IMR-90 (cell line): ENCODE results near the gene MRPL58. TPM values are rescaled to one million over a fixed set of nuclear protein-coding genes. Genes with fewer than 3 reads are reported as not detected.

Source experiments
- ATAC-seq: fragments of 200-7000 bp; cut with Tn5 transposase; 2 replicates; pipeline ENCODE4 v1.9.1; 2020; ENCODE audit warnings: low read depth, mild to moderate bottlenecking, moderate library complexity
- BruUV-seq: library from RNA; stranded (reverse); fragments of 400-500 nt; replicated peaks from 2 replicates; lab custom pipeline; 2021; lab: Mats Ljungman, UMichigan
- CTCF ChIA-PET: fragments of 300-600 bp; formaldehyde crosslinking; extraction: SDS; loops from one replicate; lab custom pipeline; 2021; ENCODE audit warnings: antibody characterized with exemption; lab: Yijun Ruan, JAX
- POLR2A ChIA-PET: fragments of 300-600 bp; sonication (Branson Sonifier 250); formaldehyde crosslinking; loops from one replicate; lab custom pipeline; 2022; ENCODE audit warnings: antibody characterized with exemption; ENCODE audit not compliant: unreplicated experiment; lab: Charles Lee
- DNase-seq: peaks from one replicate; pipeline ENCODE4 v3.0.0; 2013
- H2AFZ ChIP-seq: replicated peaks from 2 replicates; pipeline ENCODE3; 2013; ENCODE audit warnings: low read length, mild to moderate bottlenecking; ENCODE audit not compliant: poor library complexity
- H2AK5ac ChIP-seq: 2 replicates; pipeline ENCODE4 v1.6.1; 2013; ENCODE audit warnings: low read depth, low read length, inconsistent platforms
- H2AK9ac ChIP-seq: replicated peaks from 2 replicates; pipeline ENCODE3; 2013; ENCODE audit warnings: mild to moderate bottlenecking, low read depth, low read length, moderate library complexity; ENCODE audit not compliant: poor library complexity
- H2BK120ac ChIP-seq: 2 replicates; pipeline ENCODE4 v1.6.1; 2013; ENCODE audit warnings: low read depth, low read length, inconsistent platforms
- H2BK15ac ChIP-seq: 3 replicates; pipeline ENCODE4 v1.6.1; 2013; ENCODE audit warnings: low read depth, low read length, inconsistent platforms
- H2BK20ac ChIP-seq: 2 replicates; pipeline ENCODE4 v1.6.1; 2013; ENCODE audit warnings: low read depth, mild to moderate bottlenecking, inconsistent platforms, low read length, moderate library complexity
- H2BK5ac ChIP-seq: 2 replicates; pipeline ENCODE4 v1.6.1; 2013; ENCODE audit warnings: mild to moderate bottlenecking, low read depth, low read length, inconsistent platforms; ENCODE audit not compliant: poor library complexity, severe bottlenecking
- H3K14ac ChIP-seq: replicated peaks from 2 replicates; pipeline ENCODE4 v1.6.1; 2013; ENCODE audit warnings: low read depth, low read length, inconsistent platforms
- H3K18ac ChIP-seq: 2 replicates; pipeline ENCODE4 v1.6.1; 2013; ENCODE audit warnings: low read depth, low read length, control low read depth
- H3K23ac ChIP-seq: 2 replicates; pipeline ENCODE4 v1.6.1; 2013; ENCODE audit warnings: low read depth, low read length, inconsistent platforms
- H3K27ac ChIP-seq: 2 replicates; pipeline ENCODE4 v1.5.1; 2013; ENCODE audit warnings: mild to moderate bottlenecking, control low read depth, low read length; ENCODE audit not compliant: insufficient read depth
- H3K27me3 ChIP-seq: 2 replicates; pipeline ENCODE4 v1.6.1; 2013; ENCODE audit warnings: low read length; ENCODE audit not compliant: control insufficient read depth, insufficient read depth
- H3K36me3 ChIP-seq: 2 replicates; pipeline ENCODE4 v1.6.1; 2013; ENCODE audit warnings: low read length, mixed read lengths; ENCODE audit not compliant: control insufficient read depth, insufficient read depth
- H3K4ac ChIP-seq: 2 replicates; pipeline ENCODE4 v1.6.1; 2013; ENCODE audit warnings: low read depth, low read length, inconsistent platforms
- H3K4me1 ChIP-seq: 2 replicates; pipeline ENCODE4 v1.6.1; 2013; ENCODE audit warnings: low read length, mixed read lengths; ENCODE audit not compliant: control insufficient read depth, insufficient read depth
- H3K4me2 ChIP-seq: 2 replicates; pipeline ENCODE4 v1.6.1; 2013; ENCODE audit warnings: low read depth, mild to moderate bottlenecking, control low read depth, low read length, moderate library complexity
- H3K4me3 ChIP-seq: 2 replicates; pipeline ENCODE4 v1.5.1; 2013; ENCODE audit warnings: low read depth, mild to moderate bottlenecking, control low read depth, low read length, moderate library complexity; ENCODE audit not compliant: insufficient read depth
- H3K56ac ChIP-seq: 2 replicates; pipeline ENCODE4 v1.6.1; 2013; ENCODE audit warnings: low read length, inconsistent platforms; ENCODE audit not compliant: insufficient read depth; ENCODE audit errors: extremely low read depth
- H3K79me1 ChIP-seq, 2 experiments: 2 replicates each; pipeline ENCODE4 v1.6.1; 2013; ENCODE audit warnings: low read length in 2 of 2, inconsistent platforms in 1 of 2, low read depth in 1 of 2
- H3K9ac ChIP-seq: 2 replicates; pipeline ENCODE4 v1.6.1; 2013; ENCODE audit warnings: low read depth, low read length, control low read depth
- H3K9me1 ChIP-seq: 2 replicates; pipeline ENCODE4 v1.6.1; 2013; ENCODE audit warnings: low read length, inconsistent platforms; ENCODE audit not compliant: insufficient read depth
- H3K9me3 ChIP-seq: 2 replicates; pipeline ENCODE4 v1.6.1; 2013; ENCODE audit warnings: low read length; ENCODE audit not compliant: control insufficient read depth, insufficient read depth
- H4K20me1 ChIP-seq: 2 replicates; pipeline ENCODE4 v1.6.1; 2013; ENCODE audit warnings: low read length, inconsistent platforms; ENCODE audit not compliant: insufficient read depth
- H4K5ac ChIP-seq: 2 replicates; pipeline ENCODE4 v1.6.1; 2013; ENCODE audit warnings: mild to moderate bottlenecking, low read depth, low read length, control low read depth
- H4K8ac ChIP-seq, 2 experiments: 2 replicates each; pipeline ENCODE4 v1.6.1; 2013; ENCODE audit warnings: low read depth in 2 of 2, low read length in 2 of 2, control low read depth in 1 of 2, inconsistent platforms in 1 of 2
- H4K91ac ChIP-seq: 2 replicates; pipeline ENCODE4 v1.6.1; 2013; ENCODE audit warnings: low read depth, low read length, inconsistent platforms; ENCODE audit not compliant: insufficient read depth
- BHLHE40 ChIP-seq: fragments of 150-350 bp; IDR thresholded peaks from 2 replicates; pipeline ENCODE4 v1.6.1; 2016; ENCODE audit warnings: mild to moderate bottlenecking, low read depth, low read length
- CEBPB ChIP-seq: IDR thresholded peaks from 2 replicates; pipeline ENCODE4 v1.6.1; 2012; ENCODE audit warnings: low read depth, low read length, improper control_type of control experiment
- CHD1 ChIP-seq: IDR thresholded peaks from 2 replicates; pipeline ENCODE4 v1.6.1; 2012; ENCODE audit warnings: low read depth, low read length, improper control_type of control experiment
- FOS ChIP-seq: fragments of 150-350 bp; IDR thresholded peaks from 2 replicates; pipeline ENCODE4 v1.6.1; 2016; ENCODE audit warnings: low read depth, low read length
- MAFK ChIP-seq: IDR thresholded peaks from 2 replicates; pipeline ENCODE4 v1.6.1; 2012; ENCODE audit warnings: low read depth, low read length, improper control_type of control experiment
- MAZ ChIP-seq: IDR thresholded peaks from 2 replicates; pipeline ENCODE4 v1.6.1; 2012; ENCODE audit warnings: low read depth, mild to moderate bottlenecking, low read length, improper control_type of control experiment, moderate library complexity, borderline replicate concordance
- MXI1 ChIP-seq: IDR thresholded peaks from 2 replicates; pipeline ENCODE4 v1.6.1; 2012; ENCODE audit warnings: low read depth, mild to moderate bottlenecking, low read length, moderate library complexity, borderline replicate concordance
- NFE2L2 ChIP-seq: fragments of 150-350 bp; IDR thresholded peaks from 2 replicates; pipeline ENCODE4 v1.6.1; 2016; ENCODE audit warnings: low read depth, mild to moderate bottlenecking, low read length
- RAD21 ChIP-seq: IDR thresholded peaks from 2 replicates; pipeline ENCODE4 v1.6.1; 2012; ENCODE audit warnings: low read length, improper control_type of control experiment
- RCOR1 ChIP-seq: IDR thresholded peaks from 2 replicates; pipeline ENCODE4 v1.6.1; 2012; ENCODE audit warnings: mild to moderate bottlenecking, low read length, improper control_type of control experiment; ENCODE audit not compliant: insufficient replicate concordance
- RFX5 ChIP-seq: IDR thresholded peaks from 2 replicates; pipeline ENCODE4 v1.8.0; 2012; ENCODE audit warnings: low read depth, mild to moderate bottlenecking, low read length, moderate library complexity
- WGBS, 2 experiments: methylation state at CpG; one replicate each; pipeline versions ENCODE4 v1.1.5 to v1.1.7; 2013; ENCODE audit warnings: missing lambda C conversion rate in 2 of 2; ENCODE audit not compliant: insufficient read length in 1 of 2; ENCODE audit errors: extremely low coverage in 2 of 2; 5-methylcytosine and 5-hydroxymethylcytosine counted together
- dilution Hi-C: fragments of 300-500 bp; cut with HindIII; formaldehyde crosslinking; loops from one replicate; pipeline ENCODE4 v1.14.3; 2018; ENCODE audit warnings: low sequenced_read_pairs; ENCODE audit not compliant: unreplicated experiment
- in situ Hi-C: fragments of 300-500 bp; cut with MboI; formaldehyde crosslinking; loops from 3 replicates; pipeline ENCODE4 v1.14.3; 2019; ENCODE audit warnings: low sequenced_read_pairs, inconsistent platforms, mixed read lengths
- intact Hi-C: fragments of 100-400 bp; cut with micrococcal nuclease; formaldehyde crosslinking; loops from 2 replicates; pipeline ENCODE4 v1.10.0; 2022
- polyA plus RNA-seq, 3 experiments: library from polyadenylated mRNA; depleted of rRNA; stranded (reverse); fragments of >200 nt; gene quantifications; 2 replicates each; pipeline ENCODE4 v1.2.3, GENCODE V29; 2012; ENCODE audit warnings: low replicate concordance in 1 of 3
- total RNA-seq: library from RNA; depleted of rRNA; stranded (reverse); fragments of >200 nt; gene quantifications from 2 replicates; pipeline ENCODE4 v1.2.3, GENCODE V29; 2012
- TF ChIP-seq, protein P1 (sequence below): fragments of 150-350 bp; IDR thresholded peaks from 2 replicates; pipeline ENCODE4 v1.6.1; 2016; ENCODE audit warnings: low read depth, mild to moderate bottlenecking, low read length, moderate library complexity, borderline replicate concordance
- TF ChIP-seq, protein P2 (sequence below): fragments of 150-350 bp; IDR thresholded peaks from 2 replicates; pipeline ENCODE4 v1.6.1; 2017; ENCODE audit warnings: mild to moderate bottlenecking, antibody characterized with exemption, low read length, low read depth

The MRPL58 gene
- total and polyA plus RNA-seq, 2 of the 4 experiments (the other 2 are of a cell fraction) = 42.5 to 53.0 TPM

GRCh38 chr17:75039238-75039637, 26.8 kb downstream of the MRPL58 start (continued):
- TF ChIP-seq, protein P1, sequence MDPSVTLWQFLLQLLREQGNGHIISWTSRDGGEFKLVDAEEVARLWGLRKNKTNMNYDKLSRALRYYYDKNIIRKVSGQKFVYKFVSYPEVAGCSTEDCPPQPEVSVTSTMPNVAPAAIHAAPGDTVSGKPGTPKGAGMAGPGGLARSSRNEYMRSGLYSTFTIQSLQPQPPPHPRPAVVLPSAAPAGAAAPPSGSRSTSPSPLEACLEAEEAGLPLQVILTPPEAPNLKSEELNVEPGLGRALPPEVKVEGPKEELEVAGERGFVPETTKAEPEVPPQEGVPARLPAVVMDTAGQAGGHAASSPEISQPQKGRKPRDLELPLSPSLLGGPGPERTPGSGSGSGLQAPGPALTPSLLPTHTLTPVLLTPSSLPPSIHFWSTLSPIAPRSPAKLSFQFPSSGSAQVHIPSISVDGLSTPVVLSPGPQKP = no peak
- TF ChIP-seq RFX5 (no peak), NFE2L2 (no peak)

DNA sequence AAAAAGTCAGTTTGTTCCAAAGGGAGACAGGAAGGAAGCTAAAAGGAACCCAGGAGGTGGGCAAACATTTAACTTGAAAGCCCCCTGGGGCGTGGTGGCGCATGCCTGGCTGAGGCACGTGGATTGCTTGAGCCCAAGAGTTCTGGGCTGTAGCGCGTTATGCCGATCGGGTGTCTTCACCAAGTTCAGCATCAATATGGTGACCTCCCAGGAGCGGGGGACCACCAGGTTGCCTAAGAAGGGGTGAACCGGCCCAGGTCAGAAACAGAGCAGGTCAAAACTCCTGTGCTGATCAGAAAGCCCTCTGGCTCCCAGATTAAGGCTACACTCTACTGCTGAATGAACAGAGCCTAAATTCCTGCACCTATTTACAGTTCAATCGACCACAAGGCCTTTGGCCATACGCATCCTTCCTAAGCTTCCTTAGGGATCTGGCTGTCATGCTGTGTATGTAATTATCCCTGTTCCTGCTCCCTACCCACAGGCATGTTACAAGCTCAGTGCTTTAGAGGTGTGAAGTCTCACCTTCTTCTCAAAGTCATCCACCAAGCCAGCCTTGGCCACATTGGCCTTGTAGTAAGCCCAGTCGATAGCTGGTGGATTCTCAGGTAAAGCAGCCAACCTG, 29.3 kb downstream of the MRPL58 start:
- H3K9ac ChIP-seq = no peak overlapping the region
- no peaks in the 10 kb centered on the region for H3K4me1 ChIP-seq
- H2BK120ac ChIP-seq = no peak overlapping the region
- ATAC-seq (no peak), DNase-seq (no peak)
- H3K27me3 ChIP-seq = no peaks in the 10 kb centered on the region
- in situ Hi-C loops = no loop called here
- H3K4me2 ChIP-seq = no peak overlapping the region
- no peak overlapping the region for H2AK5ac ChIP-seq
- no peak overlapping the region for H3K27ac ChIP-seq
- H2AK9ac ChIP-seq = no peak overlapping the region
- H2BK5ac ChIP-seq = no peak overlapping the region
- H3K14ac ChIP-seq = no peak overlapping the region
- H3K9me1 ChIP-seq = peaks cover 3% of the 10 kb centered on the region; the same call in 1 of the 2 replicates
- no peak overlapping the region for H2AFZ ChIP-seq
- no peak overlapping the region for H4K8ac ChIP-seq
- no peak overlapping the region for H2BK15ac ChIP-seq
- dilution Hi-C loops = no loop called here
- no peaks in the 10 kb centered on the region for H4K20me1 ChIP-seq
- H3K9me3 ChIP-seq = no peaks in the 10 kb centered on the region
- H4K91ac ChIP-seq = no peak overlapping the region
- peaks cover 11 to 36% of the 10 kb centered on the region in 2 experiments for H3K79me1 ChIP-seq
- H3K18ac ChIP-seq = no peak overlapping the region
- no peak overlapping the region for H3K4me3 ChIP-seq
- H3K4ac ChIP-seq = no peak overlapping the region
- ChIA-PET CTCF (interaction anchor here (1.3 kb wide), 1 partner anchor 80 kb away, joined by 3 read pairs; no protein-coding TSS in a partner anchor), POLR2A (interaction anchor here (0.6 kb wide), 1 partner anchor 220 kb away, joined by 3 read pairs; the partner anchor contains the start of genes GGA3 and MRPS7)
- BruUV-seq = no TSS peak
- H3K36me3 ChIP-seq = peaks cover 27% of the 10 kb centered on the region
- no peak overlapping the region for H2BK20ac ChIP-seq
- H3K56ac ChIP-seq = no peak overlapping the region
- H3K23ac ChIP-seq = no peak overlapping the region
- WGBS, 2 experiments = 50% methylated on average over 2 of the region's 12 CpGs; no CpG with 5 or more reads in 1 of the 2 experiments
- no peak overlapping the region for H4K5ac ChIP-seq
- intact Hi-C loops = no loop called here
- no peak for TF ChIP-seq RCOR1
- TF ChIP-seq CHD1 = no peak
- TF ChIP-seq, protein P1 = no peak
- TF ChIP-seq RAD21 = no peak
- TF ChIP-seq MAFK = no peak
- no peak for TF ChIP-seq NFE2L2
- TF ChIP-seq RFX5 = no peak
- TF ChIP-seq, protein P2, sequence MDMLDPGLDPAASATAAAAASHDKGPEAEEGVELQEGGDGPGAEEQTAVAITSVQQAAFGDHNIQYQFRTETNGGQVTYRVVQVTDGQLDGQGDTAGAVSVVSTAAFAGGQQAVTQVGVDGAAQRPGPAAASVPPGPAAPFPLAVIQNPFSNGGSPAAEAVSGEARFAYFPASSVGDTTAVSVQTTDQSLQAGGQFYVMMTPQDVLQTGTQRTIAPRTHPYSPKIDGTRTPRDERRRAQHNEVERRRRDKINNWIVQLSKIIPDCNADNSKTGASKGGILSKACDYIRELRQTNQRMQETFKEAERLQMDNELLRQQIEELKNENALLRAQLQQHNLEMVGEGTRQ = no peak
- TF ChIP-seq MAZ = no peak
- TF ChIP-seq FOS = no peak
- no peak for TF ChIP-seq BHLHE40
- TF ChIP-seq CEBPB = no peak
- no peak for TF ChIP-seq MXI1
